SK-N-SH (cell line): Measurements from ENCODE around the gene AP2A2. TPM values are rescaled to one million over a fixed set of nuclear protein-coding genes. Genes with fewer than 3 reads are reported as not detected.

ENCODE experiments used
- CTCF ChIA-PET: fragments of 300-600, 350-600 bp; formaldehyde crosslinking; extraction: SDS; loops from one replicate; lab custom pipeline; 2021; lab: Yijun Ruan, JAX
- POLR2A ChIA-PET: fragments of 350-600 bp; sonication (Branson Sonifier 250); formaldehyde crosslinking; extraction: SDS; loops from one replicate; lab custom pipeline; 2020; ENCODE audit warnings: antibody characterized with exemption, inconsistent platforms; lab: Yijun Ruan, JAX
- DNase-seq: peaks from one replicate; pipeline ENCODE4 v3.0.0; 2012
- H2AFZ ChIP-seq: fragments of 200-600 bp; sonication (generic); 2 replicates; pipeline ENCODE4 v1.8.1; 2016; ENCODE audit warnings: antibody characterized with exemption, mild to moderate bottlenecking, low read depth
- H3F3A ChIP-seq: fragments of 200-600 bp; sonication (generic); replicated peaks from 2 replicates; pipeline ENCODE3; 2016; ENCODE audit warnings: antibody characterized with exemption, mild to moderate bottlenecking; ENCODE audit not compliant: insufficient read depth
- H3K27ac ChIP-seq, 2 experiments: fragments of 200-500 bp in 1 of 2; fragments of 200-600 bp in 1 of 2; sonication (Bioruptor generic) in 1 of 2; sonication (generic), shearing (Covaris generic) in 1 of 2; 2 replicates each; pipeline versions ENCODE4 v1.5.1 to v1.6.1; 2014 to 2016; ENCODE audit warnings: low read depth in 2 of 2, inconsistent platforms in 1 of 2, low read length in 1 of 2, mild to moderate bottlenecking in 1 of 2, mixed read lengths in 1 of 2
- H3K27me3 ChIP-seq: fragments of 200-600 bp; sonication (generic), shearing (Covaris generic); 2 replicates; pipeline ENCODE4 v1.6.1; 2016; ENCODE audit warnings: mixed run types; ENCODE audit not compliant: insufficient read depth
- H3K36me3 ChIP-seq, 2 experiments: fragments of 200-500 bp in 1 of 2; fragments of 200-600 bp in 1 of 2; sonication (Bioruptor generic) in 1 of 2; sonication (generic) in 1 of 2; replicated peaks in 1 of 2; 2 replicates each; pipeline versions ENCODE3 to v1.5.1; 2014 to 2016; ENCODE audit warnings: low read length in 1 of 2, mild to moderate bottlenecking in 1 of 2; ENCODE audit not compliant: insufficient read depth in 2 of 2, control insufficient read depth in 1 of 2
- H3K4me1 ChIP-seq, 2 experiments: fragments of 200-500 bp in 1 of 2; fragments of 200-600 bp in 1 of 2; sonication (Bioruptor generic) in 1 of 2; sonication (generic), shearing (Covaris generic) in 1 of 2; 2 replicates each; pipeline versions ENCODE4 v1.5.1 to v1.6.1; 2014 to 2016; ENCODE audit warnings: low read depth in 1 of 2, low read length in 1 of 2, mixed run types in 1 of 2; ENCODE audit not compliant: insufficient read depth in 2 of 2, control insufficient read depth in 1 of 2
- H3K4me2 ChIP-seq: fragments of 200-600 bp; sonication (generic), shearing (Covaris generic); 2 replicates; pipeline ENCODE4 v1.6.1; 2017; ENCODE audit warnings: mixed run types
- H3K4me3 ChIP-seq, 2 experiments: fragments of 200-500 bp in 1 of 2; fragments of 200-600 bp in 1 of 2; sonication (Bioruptor generic) in 1 of 2; sonication (generic), shearing (Covaris generic) in 1 of 2; 2 replicates each; pipeline versions ENCODE4 v1.5.1 to v1.8.1; 2014 to 2016; ENCODE audit warnings: low read depth in 2 of 2, inconsistent platforms in 1 of 2, low read length in 1 of 2, mild to moderate bottlenecking in 1 of 2, mixed read lengths in 1 of 2, moderate library complexity in 1 of 2
- H3K79me2 ChIP-seq: fragments of 200-600 bp; sonication (generic); 2 replicates; pipeline ENCODE4 v1.8.1; 2017; ENCODE audit warnings: mild to moderate bottlenecking; ENCODE audit not compliant: insufficient read depth
- H3K9ac ChIP-seq: fragments of 200-600 bp; sonication (generic); 2 replicates; pipeline ENCODE4 v1.6.1; 2017; ENCODE audit warnings: mixed run types
- H3K9me2 ChIP-seq: fragments of 200-600 bp; sonication (generic); 2 replicates; pipeline ENCODE4 v1.6.1; 2017; ENCODE audit warnings: mixed run types
- H3K9me3 ChIP-seq: fragments of 200-600 bp; sonication (generic); 2 replicates; pipeline ENCODE4 v1.6.1; 2017; ENCODE audit warnings: mixed run types, mild to moderate bottlenecking, moderate library complexity
- H4K20me1 ChIP-seq: fragments of 200-600 bp; sonication (generic); 2 replicates; pipeline ENCODE4 v1.6.1; 2017; ENCODE audit warnings: mild to moderate bottlenecking, mixed run types; ENCODE audit not compliant: insufficient read depth
- CTCF ChIP-seq: fragments of 200-600 bp; sonication (generic); IDR thresholded peaks from 2 replicates; pipeline ENCODE4 v1.6.1; 2017; ENCODE audit warnings: antibody characterized with exemption, mild to moderate bottlenecking, moderate library complexity
- EZH2phosphoT487 ChIP-seq: fragments of 200-600 bp; sonication (generic); IDR thresholded peaks from 2 replicates; pipeline ENCODE4 v1.6.1; 2017; ENCODE audit warnings: low read depth, mixed run types, mild to moderate bottlenecking, antibody characterized with exemption, moderate library complexity, borderline replicate concordance
- FOXJ3 ChIP-seq: sonication (generic); formaldehyde crosslinking; IDR thresholded peaks from 2 replicates; pipeline ENCODE4 v1.5.1; 2020; ENCODE audit warnings: mild to moderate bottlenecking, missing genetic modification reagents
- GABPA ChIP-seq: IDR thresholded peaks from 2 replicates; pipeline ENCODE4 v1.4.0; 2012; ENCODE audit warnings: low read depth, mild to moderate bottlenecking
- GATA2 ChIP-seq: sonication (generic); formaldehyde crosslinking; IDR thresholded peaks from 2 replicates; pipeline ENCODE4 v1.5.0; 2020; ENCODE audit warnings: mild to moderate bottlenecking, missing genetic modification reagents
- MEF2A ChIP-seq: IDR thresholded peaks from 2 replicates; pipeline ENCODE4 v1.4.0; 2012; ENCODE audit warnings: low read depth, borderline replicate concordance
- MXI1 ChIP-seq: IDR thresholded peaks from 2 replicates; pipeline ENCODE4 v1.6.1; 2012; ENCODE audit warnings: mild to moderate bottlenecking, low read depth, low read length, improper control_type of control experiment
- NFIC ChIP-seq: IDR thresholded peaks from 2 replicates; pipeline ENCODE4 v1.4.0; 2012; ENCODE audit warnings: borderline replicate concordance
- RXRA ChIP-seq: IDR thresholded peaks from 2 replicates; pipeline ENCODE4 v1.4.0; 2012; ENCODE audit warnings: low read depth, mild to moderate bottlenecking, borderline replicate concordance
- SIN3A ChIP-seq: IDR thresholded peaks from 2 replicates; pipeline ENCODE4 v1.6.1; 2012; ENCODE audit warnings: low read depth, mild to moderate bottlenecking, low read length, moderate library complexity, borderline replicate concordance
- TAF1 ChIP-seq: IDR thresholded peaks from 2 replicates; pipeline ENCODE4 v1.6.1; 2012; ENCODE audit warnings: low read depth, mild to moderate bottlenecking, low read length, moderate library complexity, borderline replicate concordance
- TEAD4 ChIP-seq: IDR thresholded peaks from 2 replicates; pipeline ENCODE4 v1.4.0; 2012; ENCODE audit warnings: mild to moderate bottlenecking, borderline replicate concordance; ENCODE audit not compliant: insufficient read depth
- WGBS: methylation state at CpG from one replicate; pipeline ENCODE4 v1.1.6; 2017; ENCODE audit warnings: low lambda C conversion rate; 5-methylcytosine and 5-hydroxymethylcytosine counted together
- polyA plus RNA-seq, 3 experiments: library from polyadenylated mRNA; depleted of rRNA; stranded (reverse); fragments of >200 nt; gene quantifications; 2 replicates each; pipeline ENCODE4 v1.2.3, GENCODE V29; 2012
- TF ChIP-seq, protein P1 (sequence below): IDR thresholded peaks from 2 replicates; pipeline ENCODE4 v1.4.0; 2012; ENCODE audit warnings: low read depth, borderline replicate concordance

Gene AP2A2
- polyA plus RNA-seq, 1 of the 3 experiments (the other 2 are of a cell fraction), result 42.7 TPM

DNA sequence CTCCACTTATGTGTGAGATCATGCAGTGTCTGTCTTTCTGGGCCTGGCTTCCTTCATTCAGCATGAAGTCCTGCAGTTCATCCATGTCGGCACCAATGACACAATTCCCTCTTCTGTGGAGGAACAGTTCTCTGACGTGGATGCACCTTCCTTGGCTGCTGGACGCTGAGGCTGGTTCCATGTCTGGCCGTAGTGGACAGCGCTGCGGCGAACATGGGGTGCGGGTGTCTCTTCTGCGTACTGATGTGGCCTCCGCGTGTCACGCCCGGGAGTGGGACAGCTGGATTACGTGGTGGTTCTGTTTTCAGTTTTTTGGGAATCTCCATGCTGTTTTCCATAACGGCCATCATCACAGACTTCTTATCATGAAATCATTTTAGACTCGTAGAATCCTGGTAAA, 132.1 kb downstream of the AP2A2 start:
- no peak overlapping the region for H3K9ac ChIP-seq
- no peak overlapping the region for H3K4me3 ChIP-seq
- no peaks in the 10 kb centered on the region for H3K9me3 ChIP-seq
- 74% methylated on average over 11 of the region's 16 CpGs for WGBS
- CTCF ChIA-PET, result no interaction called here
- no peak overlapping the region for H3K4me2 ChIP-seq
- H3K36me3 ChIP-seq, result no peaks in the 10 kb centered on the region
- no peaks in the 10 kb centered on the region for H3K79me2 ChIP-seq
- H3K27me3 ChIP-seq, result no peaks in the 10 kb centered on the region
- POLR2A ChIA-PET, result no interaction called here
- TF ChIP-seq GATA2 (CRISPR knock-in tag) (no peak), NFIC (no peak)
- no peaks in the 10 kb centered on the region for H3F3A ChIP-seq
- no peaks in the 10 kb centered on the region for H3K9me2 ChIP-seq
- peaks cover 0 to 19% of the 10 kb centered on the region in 2 experiments; a peak in 1 of 4 replicates for H3K4me1 ChIP-seq
- DNase-seq, result no peak
- no peak overlapping the region for H2AFZ ChIP-seq
- no peaks in the 10 kb centered on the region for H4K20me1 ChIP-seq
- no peak overlapping the region for H3K27ac ChIP-seq

DNA sequence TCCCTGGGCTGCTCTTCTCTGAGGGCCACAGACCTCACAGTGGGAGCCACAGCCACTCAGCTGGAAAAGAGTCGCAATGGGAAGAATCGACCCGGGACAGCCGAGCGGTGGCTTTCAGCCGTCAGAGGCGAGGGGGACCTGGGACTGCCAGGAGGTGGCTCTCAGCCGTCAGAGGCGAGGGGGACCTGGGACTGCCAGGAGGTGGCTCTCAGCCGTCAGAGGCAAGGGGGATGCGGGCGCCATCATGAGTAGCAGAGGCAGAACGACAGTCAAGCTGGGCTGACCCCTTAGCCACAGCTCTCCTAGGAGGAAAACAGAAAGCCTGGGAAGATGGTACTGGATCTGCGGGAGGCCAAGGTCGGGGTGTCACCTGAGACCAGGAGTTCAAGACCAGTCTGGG, 134.1 kb downstream of the AP2A2 start:
- WGBS, result 75% methylated on average over 13 of the region's 15 CpGs
- POLR2A ChIA-PET, result no interaction called here
- H3F3A ChIP-seq, result no peaks in the 10 kb centered on the region
- H3K4me2 ChIP-seq, result no peak overlapping the region
- no peak overlapping the region for H3K9ac ChIP-seq
- H4K20me1 ChIP-seq, result no peaks in the 10 kb centered on the region
- H3K79me2 ChIP-seq, result no peaks in the 10 kb centered on the region
- H3K4me3 ChIP-seq, result no peak overlapping the region
- H3K36me3 ChIP-seq, result no peaks in the 10 kb centered on the region
- H3K4me1 ChIP-seq, result peaks cover 0 to 1% of the 10 kb centered on the region in 2 experiments; a peak in 1 of 4 replicates
- no peak for DNase-seq
- no peaks in the 10 kb centered on the region for H3K27me3 ChIP-seq
- H3K9me2 ChIP-seq, result no peaks in the 10 kb centered on the region
- H3K27ac ChIP-seq, result no peak overlapping the region
- H2AFZ ChIP-seq, result no peak overlapping the region
- CTCF ChIA-PET, result interaction anchor here (1.3 to 3.6 kb wide), 2 partner anchors 9 to 458 kb away, joined by 3 to 16 read pairs; no protein-coding TSS in a partner anchor
- no peaks in the 10 kb centered on the region for H3K9me3 ChIP-seq
- TF ChIP-seq CTCF (no peak), GABPA (no peak), SIN3A (no peak), GATA2 (CRISPR knock-in tag) (no peak), MXI1 (no peak), MEF2A (no peak), TEAD4 (no peak), TAF1 (no peak), EZH2phosphoT487 (no peak), RXRA (no peak), FOXJ3 (CRISPR knock-in tag) (no peak)
- TF ChIP-seq, protein P1, sequence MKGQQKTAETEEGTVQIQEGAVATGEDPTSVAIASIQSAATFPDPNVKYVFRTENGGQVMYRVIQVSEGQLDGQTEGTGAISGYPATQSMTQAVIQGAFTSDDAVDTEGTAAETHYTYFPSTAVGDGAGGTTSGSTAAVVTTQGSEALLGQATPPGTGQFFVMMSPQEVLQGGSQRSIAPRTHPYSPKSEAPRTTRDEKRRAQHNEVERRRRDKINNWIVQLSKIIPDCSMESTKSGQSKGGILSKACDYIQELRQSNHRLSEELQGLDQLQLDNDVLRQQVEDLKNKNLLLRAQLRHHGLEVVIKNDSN, result no peak
